NT2/D1 (cell line): ENCODE results near the gene NTHL1.

Experiments
- DNase-seq: peaks from one replicate; pipeline ENCODE4 v3.0.0-alpha.2; 2011; ENCODE audit warnings: low read depth, low spot score
- H3K27me3 ChIP-seq: 2 replicates; pipeline ENCODE4 v1.6.0; 2011; ENCODE audit warnings: mild to moderate bottlenecking; ENCODE audit not compliant: insufficient read length, insufficient read depth
- H3K36me3 ChIP-seq: 2 replicates; pipeline ENCODE4 v1.6.1; 2011; ENCODE audit warnings: mild to moderate bottlenecking, low read length, mixed read lengths; ENCODE audit not compliant: insufficient read depth, insufficient read length
- H3K4me1 ChIP-seq: 2 replicates; pipeline ENCODE4 v1.5.1; 2011; ENCODE audit not compliant: insufficient read depth, insufficient read length
- H3K4me3 ChIP-seq: 2 replicates; pipeline ENCODE4 v1.5.1; 2011; ENCODE audit warnings: low read depth; ENCODE audit not compliant: insufficient read length
- H3K9ac ChIP-seq: 2 replicates; pipeline ENCODE4 v1.6.0; 2011; ENCODE audit warnings: low read depth; ENCODE audit not compliant: insufficient read length
- H3K9me3 ChIP-seq: 2 replicates; pipeline ENCODE4 v1.5.1; 2011; ENCODE audit warnings: mild to moderate bottlenecking, low read length; ENCODE audit not compliant: insufficient read depth
- SUZ12 ChIP-seq: IDR thresholded peaks from 2 replicates; pipeline ENCODE4 v1.6.1; 2011; ENCODE audit not compliant: insufficient read length, insufficient read depth; ENCODE audit errors: extremely low read depth
- YY1 ChIP-seq: IDR thresholded peaks from 2 replicates; pipeline ENCODE4 v1.6.1; 2011; ENCODE audit not compliant: insufficient read length, insufficient read depth
- ZNF274 ChIP-seq: IDR thresholded peaks from 2 replicates; pipeline ENCODE4 v1.6.1; 2011; ENCODE audit warnings: mild to moderate bottlenecking, low read depth, low read length

NTHL1 gene

GRCh38 chr16:1991948-1992703, 55.5 kb downstream of the NTHL1 start:
- no peaks in the 10 kb centered on the region for H3K9me3 ChIP-seq
- H3K9ac ChIP-seq, result peak overlapping the region; percentile 91
- TF ChIP-seq YY1 (no peak), SUZ12 (no peak), ZNF274 (no peak)
- peak; percentile 90 for DNase-seq
- H3K36me3 ChIP-seq, result peaks cover 29% of the 10 kb centered on the region
- peaks cover 28% of the 10 kb centered on the region for H3K27me3 ChIP-seq
- H3K4me1 ChIP-seq, result peaks cover 29% of the 10 kb centered on the region
- H3K4me3 ChIP-seq, result peak overlapping the region; percentile 85

- peak overlapping the region; percentile 69 for H3K9ac ChIP-seq
- H3K9me3 ChIP-seq, result no peaks in the 10 kb centered on the region
- TF ChIP-seq SUZ12, result no peak
- TF ChIP-seq ZNF274, result no peak
- TF ChIP-seq YY1, result no peak
- peaks cover 28% of the 10 kb centered on the region for H3K27me3 ChIP-seq
- peaks cover 33% of the 10 kb centered on the region for H3K4me1 ChIP-seq
- DNase-seq, result no peak
- H3K4me3 ChIP-seq, result peak overlapping the region; percentile 31
- H3K36me3 ChIP-seq, result peaks cover 29% of the 10 kb centered on the region
Observed at GRCh38 chr16:1991588-1991947, 56.1 kb downstream of the NTHL1 start.

GRCh38 chr16:1991135-1991551, 56.5 kb downstream of the NTHL1 start:
- Histone ChIP-seq H3K27me3 (peaks cover 28% of the 10 kb centered on the region), H3K9me3 (no peaks in the 10 kb centered on the region), H3K36me3 (peaks cover 30% of the 10 kb centered on the region), H3K4me1 (peaks cover 36% of the 10 kb centered on the region), H3K9ac (peak overlapping the region; percentile 89), H3K4me3 (peak overlapping the region; percentile 63)
- TF ChIP-seq YY1, result no peak
- no peak for TF ChIP-seq SUZ12
- no peak for TF ChIP-seq ZNF274
- no peak for DNase-seq

GRCh38 chr16:1990351-1991134, 57.1 kb downstream of the NTHL1 start:
- TF ChIP-seq YY1 (no peak), ZNF274 (no peak), SUZ12 (no peak)
- peaks cover 31% of the 10 kb centered on the region for H3K36me3 ChIP-seq
- peaks cover 42% of the 10 kb centered on the region for H3K4me1 ChIP-seq
- no peak for DNase-seq
- no peaks in the 10 kb centered on the region for H3K9me3 ChIP-seq
- peaks cover 28% of the 10 kb centered on the region for H3K27me3 ChIP-seq
- peak overlapping the region; percentile 63 for H3K4me3 ChIP-seq
- peak overlapping the region; percentile 89 for H3K9ac ChIP-seq

GRCh38 chr16:1990101-1990350, 57.6 kb downstream of the NTHL1 start:
- Histone ChIP-seq H3K4me1 (peaks cover 45% of the 10 kb centered on the region), H3K9me3 (no peaks in the 10 kb centered on the region), H3K4me3 (peak overlapping the region; percentile 49), H3K9ac (peak overlapping the region; percentile 58), H3K36me3 (peaks cover 31% of the 10 kb centered on the region), H3K27me3 (peaks cover 28% of the 10 kb centered on the region)
- TF ChIP-seq SUZ12 (no peak), YY1 (no peak), ZNF274 (no peak)
- DNase-seq, result no peak
